Activated naive CD4-positive, alpha-beta T cell treated with anti-CD3 and anti-CD28 coated beads, Interleukin-2, amount 50 U/mL, for 16 hours (primary cell): ENCODE data around the gene LPAR6.
A peak's percentile ranks its signal among the peaks of the same experiment; 100 is the strongest.

ENCODE experiments used
- DNase-seq: peaks from one replicate; pipeline ENCODE4 v3.0.0-alpha.2; 2020

The LPAR6 gene

GRCh38 chr13:48414501-48414900, 1.6 kb upstream of the LPAR6 start:
- no peak for DNase-seq

GRCh38 chr13:48411841-48412531, 927 bp downstream of the LPAR6 start:
- DNase-seq: peak; percentile 20

GRCh38 chr13:48411147-48411794, 1.6 kb downstream of the LPAR6 start:
- no peak for DNase-seq

DNA sequence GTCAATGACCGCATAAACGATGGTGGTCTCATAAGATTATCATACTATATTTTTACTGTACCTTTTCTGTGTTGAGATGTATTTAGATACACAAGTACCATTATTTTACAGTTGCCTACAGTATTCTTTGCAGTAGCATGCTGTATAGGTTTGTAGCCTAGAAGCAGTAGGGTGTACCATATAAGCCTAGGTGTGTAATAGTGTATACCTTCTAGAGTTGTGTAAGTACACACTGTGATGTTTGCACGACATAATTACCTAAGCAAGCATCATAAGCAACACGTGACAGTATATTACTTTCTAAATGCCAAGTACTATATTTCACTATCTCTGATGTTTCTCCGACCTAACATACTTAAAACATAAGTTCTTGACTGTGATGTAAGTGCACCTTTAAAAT, 2.7 kb downstream of the LPAR6 start:
- DNase-seq: no peak

DNA sequence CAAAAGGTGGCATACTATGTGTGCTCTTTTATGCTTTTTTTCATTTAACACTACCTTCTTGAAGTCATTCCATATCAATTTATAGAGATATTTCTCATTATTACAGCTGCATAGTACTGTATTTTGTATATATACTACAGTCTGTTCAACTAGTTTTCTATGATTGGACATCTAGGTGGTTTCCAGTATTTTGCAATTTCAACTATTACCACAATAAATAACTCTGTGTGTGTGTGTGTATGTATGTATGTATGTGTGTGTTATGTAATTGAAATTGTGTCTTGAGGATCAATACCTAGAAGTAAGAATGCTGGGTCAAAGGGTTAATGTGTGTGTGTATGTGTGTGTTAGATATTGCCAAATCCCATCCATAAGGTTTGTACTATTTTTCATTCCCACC, 7.0 kb downstream of the LPAR6 start:
- no peak for DNase-seq

- no peak for DNase-seq
Observed at GRCh38 chr13:48404952-48405351, 8.0 kb downstream of the LPAR6 start.

DNA sequence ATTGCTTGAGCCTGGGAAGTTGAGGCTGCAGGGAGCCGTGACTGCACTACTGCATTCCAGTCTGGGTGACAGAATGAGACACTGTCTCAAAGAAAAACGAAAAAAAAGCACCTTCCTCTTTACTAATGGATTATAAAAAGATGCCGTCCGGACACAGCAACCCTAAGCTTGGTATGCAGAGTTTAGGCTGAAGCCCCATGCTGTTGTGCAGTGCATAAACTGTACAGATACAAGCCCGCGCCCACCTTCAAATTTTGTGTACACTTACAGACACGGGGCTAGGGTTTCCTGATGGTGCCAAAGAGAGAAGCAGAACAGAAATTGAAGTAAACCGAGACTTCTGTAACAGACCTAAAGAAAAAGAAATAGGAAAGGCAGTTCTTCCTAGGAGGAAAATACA, 9.0 kb downstream of the LPAR6 start:
- no peak for DNase-seq

DNA sequence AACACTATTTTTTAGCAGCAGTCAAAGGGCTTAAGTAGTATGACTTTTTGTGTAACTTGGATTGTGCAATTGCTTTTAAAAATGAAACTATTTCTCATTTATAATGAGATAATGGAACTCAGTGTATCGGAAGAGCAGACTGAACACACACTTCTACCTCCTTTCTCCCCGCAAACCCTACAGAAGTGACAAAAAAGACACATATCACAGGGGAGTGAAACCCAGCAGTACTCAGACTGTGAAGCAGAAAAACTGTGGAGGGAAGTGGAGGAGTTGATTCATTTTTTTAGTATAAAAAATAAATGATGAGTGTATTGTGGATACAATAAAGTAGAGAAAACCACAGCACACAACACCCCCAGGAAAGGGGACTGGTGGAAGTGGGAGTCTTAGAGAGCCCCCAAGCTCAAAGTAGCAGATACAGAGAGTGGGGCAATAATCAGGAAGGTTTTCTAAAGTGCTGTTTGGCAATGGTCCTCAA, 9.7 kb downstream of the LPAR6 start:
- peak; percentile 40 for DNase-seq

DNA sequence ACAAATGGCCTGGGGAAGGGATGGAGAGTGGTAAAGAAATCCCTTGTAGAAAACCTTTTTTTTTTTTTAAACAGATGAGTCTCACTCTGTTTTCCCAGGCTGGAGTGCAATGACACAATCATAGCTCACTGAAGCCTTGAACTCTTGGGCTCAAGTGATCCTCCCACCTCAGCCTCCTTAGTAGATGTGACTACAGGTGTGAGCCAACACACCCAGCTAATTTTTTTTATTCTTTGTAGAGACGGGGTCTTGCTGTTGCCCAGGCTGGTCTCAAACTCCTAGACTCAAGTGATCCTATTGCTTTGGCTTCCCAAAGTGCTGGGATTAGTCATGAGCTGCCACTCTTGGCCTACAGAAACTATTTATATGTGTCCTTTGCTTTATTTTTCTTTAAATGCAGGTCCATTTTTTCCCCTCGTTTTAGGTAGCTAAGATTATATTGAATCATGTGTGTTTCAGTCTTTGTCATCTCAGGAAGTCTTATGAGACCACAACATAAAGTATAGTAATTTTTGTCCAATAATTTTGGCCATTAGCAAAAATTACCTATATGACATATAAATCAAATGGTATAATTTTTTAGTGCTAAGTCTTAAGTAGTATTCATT, 10.5 kb downstream of the LPAR6 start:
- no peak for DNase-seq

- no peak for DNase-seq
Observed at GRCh38 chr13:48401480-48401879, 11.4 kb downstream of the LPAR6 start.

DNA sequence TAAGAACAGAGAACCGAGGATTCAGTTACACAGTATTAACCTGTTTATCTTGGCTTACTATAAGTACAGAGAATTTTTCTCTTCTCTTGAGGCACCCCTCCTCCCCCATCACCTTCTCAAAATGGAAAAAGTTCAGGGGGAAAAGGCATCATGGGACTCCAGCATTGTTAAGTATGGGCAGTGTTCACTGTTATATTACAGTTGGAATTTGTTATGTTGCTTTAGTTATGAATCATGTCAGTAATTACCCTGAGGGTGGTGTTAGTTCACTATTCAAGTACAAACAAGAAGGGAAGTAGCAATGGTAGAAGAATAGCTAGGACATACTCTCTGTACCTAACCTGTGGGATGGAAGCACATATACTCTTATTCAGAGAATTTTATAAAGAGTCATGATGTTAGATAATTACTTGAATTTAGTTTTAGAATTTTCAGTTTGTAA, 12.0 kb downstream of the LPAR6 start:
- no peak for DNase-seq

GRCh38 chr13:48400090-48400694, 12.7 kb downstream of the LPAR6 start:
- no peak for DNase-seq

DNA sequence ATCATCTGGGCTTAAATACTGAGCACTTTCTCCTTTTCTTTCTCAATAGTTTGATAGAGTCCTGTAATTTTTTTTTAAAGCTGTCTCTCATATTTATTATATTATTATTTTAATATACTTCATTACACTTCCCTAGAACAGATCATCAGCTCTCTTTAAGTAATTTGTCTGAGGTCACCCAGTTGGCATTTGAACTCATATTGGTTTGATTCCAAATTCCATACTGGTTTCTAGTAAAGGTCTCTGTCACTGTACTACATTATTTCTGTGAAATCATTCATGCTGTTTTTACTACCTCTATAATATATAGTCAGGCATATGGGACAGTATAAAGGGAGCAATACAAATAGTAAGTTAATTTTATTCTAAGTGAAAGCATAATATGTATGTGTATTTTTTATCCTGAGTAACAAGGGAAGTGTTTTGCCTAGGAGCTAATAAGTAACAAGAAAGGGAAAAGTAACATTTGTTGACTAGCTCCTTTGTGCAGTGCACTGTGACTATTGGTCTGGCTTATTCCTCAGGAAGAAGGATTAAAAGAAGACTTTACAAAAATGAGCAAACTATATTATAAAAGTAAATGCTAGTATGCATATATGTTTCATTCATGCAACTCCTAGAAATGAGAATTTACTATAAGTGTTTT, 14.3 kb downstream of the LPAR6 start:
- no peak for DNase-seq

DNA sequence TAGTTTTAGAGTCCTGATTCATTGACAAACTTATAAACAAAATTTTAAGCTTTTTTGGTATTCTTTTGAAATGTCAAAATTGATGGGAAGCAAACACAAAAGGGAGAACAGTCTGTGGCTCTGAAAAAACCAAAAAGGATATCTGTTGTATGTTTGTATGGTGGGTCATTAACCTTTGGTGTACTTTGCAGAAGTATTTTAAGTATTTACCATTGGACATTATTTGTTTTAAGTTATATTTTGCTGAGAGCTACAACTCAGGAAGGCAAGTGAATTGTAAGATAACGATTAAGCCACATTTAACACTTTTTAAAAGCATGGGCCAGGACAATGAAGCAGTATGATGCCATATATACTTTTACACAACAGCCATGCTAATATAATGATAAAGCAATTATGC, 15.2 kb downstream of the LPAR6 start:
- DNase-seq: no peak

GRCh38 chr13:48393698-48394085, 19.2 kb downstream of the LPAR6 start:
- DNase-seq: no peak

DNA sequence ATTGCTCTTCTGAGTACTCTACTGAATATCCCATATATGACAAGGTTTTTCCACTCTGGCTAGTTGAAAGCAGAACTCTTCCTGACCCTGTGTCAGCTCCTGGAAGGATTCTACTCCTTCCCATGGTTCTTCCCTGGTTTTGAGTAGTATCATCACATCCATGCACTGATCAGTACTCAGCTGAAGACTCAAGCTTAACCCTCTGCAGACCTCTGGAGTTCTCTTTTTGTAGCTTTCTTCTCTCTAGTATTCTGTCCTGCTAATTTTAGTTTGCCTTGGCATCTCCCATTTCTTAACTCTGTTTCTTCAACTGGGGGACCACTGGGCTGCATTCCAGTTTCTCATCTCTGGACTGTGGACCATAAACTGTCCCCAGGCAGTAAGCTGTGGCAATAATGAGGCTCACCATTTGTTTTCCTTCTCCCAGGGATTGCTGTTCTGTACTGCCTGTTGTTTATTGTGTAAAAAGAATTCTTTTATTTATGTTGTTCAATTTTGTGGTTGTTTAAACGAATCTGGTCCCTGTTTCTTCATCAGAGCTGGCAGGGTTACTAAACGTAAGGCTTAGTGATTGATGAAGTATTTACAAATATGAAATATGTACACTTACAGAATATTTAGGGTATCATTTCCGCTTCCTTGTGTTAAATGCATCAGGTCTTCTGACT, 19.7 kb downstream of the LPAR6 start:
- no peak for DNase-seq

DNA sequence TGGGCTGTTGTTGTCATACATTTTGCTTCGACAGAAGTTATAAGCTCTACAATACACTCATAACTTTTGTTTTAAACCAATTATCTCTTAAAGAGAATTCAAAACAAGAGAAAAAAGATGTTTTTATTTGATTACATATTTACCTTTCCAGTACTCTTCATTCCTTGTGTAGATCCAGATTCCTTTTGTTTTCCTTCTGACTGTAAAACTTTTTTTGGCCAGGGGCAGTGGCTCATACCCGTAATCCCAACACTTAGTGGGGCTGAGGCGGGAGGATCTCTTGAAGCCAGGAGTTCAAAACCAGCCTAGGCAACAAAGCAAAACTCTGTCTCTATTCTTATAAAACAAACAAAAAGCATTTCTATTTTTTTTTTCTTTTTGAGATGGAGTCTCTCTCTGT, 21.7 kb downstream of the LPAR6 start:
- DNase-seq: no peak

DNA sequence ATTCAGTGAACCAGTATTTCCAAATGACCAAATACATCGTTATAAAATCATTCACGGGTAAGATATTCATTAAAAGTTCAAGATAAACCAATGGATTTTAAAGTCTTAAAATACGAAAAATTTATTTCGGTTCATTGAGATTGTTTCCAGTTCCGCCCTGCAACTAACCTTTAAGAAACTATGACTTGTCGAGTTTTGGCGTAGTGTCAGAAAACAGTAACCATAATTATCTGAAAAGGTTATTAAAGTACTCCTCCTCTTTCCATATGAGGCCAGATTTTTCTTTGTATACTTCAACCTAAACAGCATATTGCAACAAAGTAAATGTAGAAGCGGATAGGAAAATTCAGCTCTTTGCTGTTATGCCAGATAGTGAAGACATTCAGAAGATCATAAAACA, 26.1 kb downstream of the LPAR6 start:
- no peak for DNase-seq

DNA sequence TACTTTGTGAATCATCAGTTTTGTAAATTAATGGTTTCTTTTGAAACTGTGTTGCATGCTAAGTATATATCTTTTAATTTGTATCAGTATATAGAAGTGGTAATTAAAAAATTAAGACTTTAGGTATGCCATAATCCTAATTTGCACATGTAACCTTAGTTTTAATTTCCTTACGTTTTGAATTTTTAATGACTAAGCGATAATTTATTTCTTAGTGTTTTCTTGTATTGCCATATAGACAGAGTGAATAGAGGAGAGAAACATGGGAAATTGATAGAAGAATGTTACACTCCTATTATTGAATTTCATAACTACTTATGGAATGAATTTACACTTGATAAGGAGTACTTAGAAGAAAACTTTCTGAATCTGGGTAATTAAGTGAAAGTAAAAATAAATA, 29.5 kb downstream of the LPAR6 start:
- no peak for DNase-seq

GRCh38 chr13:48380581-48380980, 32.3 kb downstream of the LPAR6 start:
- DNase-seq: no peak

DNA sequence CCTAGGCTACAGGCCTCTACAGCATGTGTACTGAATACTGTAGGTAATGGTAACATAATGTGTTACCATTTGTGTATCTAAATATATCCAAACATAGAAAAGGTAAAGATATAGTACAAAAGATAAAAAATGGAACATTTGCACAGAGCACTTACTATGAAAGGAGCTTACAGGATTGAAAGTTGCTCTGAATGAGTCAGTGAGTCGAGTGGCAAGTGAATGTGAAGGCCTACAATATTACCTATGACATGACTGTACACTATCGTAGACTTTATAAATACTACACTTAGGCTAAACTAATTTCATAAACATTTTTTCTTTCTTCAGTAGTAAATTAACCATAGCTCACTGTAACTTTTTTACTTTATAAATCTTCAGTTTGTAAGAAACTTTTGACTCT, 35.1 kb downstream of the LPAR6 start:
- DNase-seq: no peak

- DNase-seq: no peak
Observed at GRCh38 chr13:48370815-48371214, 42.1 kb downstream of the LPAR6 start.

DNA sequence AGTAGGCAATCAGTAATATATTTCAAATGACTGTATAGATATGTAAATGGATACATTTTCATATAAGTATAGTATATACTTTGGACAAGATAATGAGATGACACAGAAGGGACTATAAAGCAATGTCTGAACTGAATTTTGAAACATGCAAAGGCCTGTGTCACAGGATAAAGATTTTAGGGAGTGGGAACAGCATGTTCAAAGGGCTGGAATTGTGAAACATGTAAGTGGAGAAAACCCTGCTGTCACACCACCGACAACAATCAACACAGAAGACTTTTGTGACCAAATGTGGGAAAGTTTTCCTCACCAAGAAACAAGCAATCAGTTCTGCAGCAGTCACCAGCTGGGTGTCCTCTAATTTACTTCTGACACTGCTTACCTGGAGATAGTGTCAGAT, 42.9 kb downstream of the LPAR6 start:
- no peak for DNase-seq
